Left ventricle myocardium superior (tissue), 1 donor: ENCODE results near the gene SEMA4D. TPM values are rescaled to one million over a fixed set of nuclear protein-coding genes. Genes with fewer than 3 reads are reported as not detected.

Source experiments
- ATAC-seq: fragments of 200-7000 bp; cut with Tn5 transposase; one replicate; pipeline ENCODE4 v1.9.1; 2020; ENCODE audit warnings: mild to moderate bottlenecking, moderate library complexity
- DNase-seq: peaks from one replicate; pipeline ENCODE4 v3.0.0-alpha.2; 2020
- intact Hi-C: fragments of 100-400 bp; cut with micrococcal nuclease; formaldehyde crosslinking; loops from one replicate; pipeline ENCODE4 v1.11.0; 2022
- total RNA-seq: library from RNA; stranded (reverse); fragmentation: NEBNext Ultra II Directional; extraction: Animal tissue kit (Norgen Biotek cat#: 25700); gene quantifications from one replicate; pipeline ENCODE4 v1.2.1, GENCODE V29; 2021
- donor health status: DM: no; HTN: yes; CAD: no; lungs with severe emphysema.

Gene SEMA4D
- total RNA-seq, 1 donor from 2014 or later, result 24.7 TPM

DNA sequence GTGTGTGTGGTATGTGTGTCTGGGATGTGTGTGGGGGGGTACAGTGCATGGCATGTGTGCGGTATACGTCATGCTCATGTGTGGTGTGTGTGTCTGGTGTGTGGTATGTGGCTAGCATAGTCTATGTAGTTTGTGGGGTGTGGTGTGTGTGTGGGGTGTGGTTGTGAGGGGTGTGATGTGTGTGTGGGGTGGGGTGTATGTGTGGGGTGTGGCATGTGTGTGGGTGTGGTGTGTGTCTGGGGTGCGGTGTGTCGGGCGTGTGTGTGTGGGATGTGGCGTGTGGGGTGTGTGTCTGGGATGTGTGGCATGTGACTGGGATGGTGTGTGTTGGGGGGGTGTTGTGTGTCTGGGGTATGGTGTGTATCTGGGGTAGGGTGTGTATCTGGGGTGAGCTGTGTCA, 127.3 kb downstream of the SEMA4D start:
- ATAC-seq (no peak), DNase-seq (no peak)
- intact Hi-C loops, result no loop called here

DNA sequence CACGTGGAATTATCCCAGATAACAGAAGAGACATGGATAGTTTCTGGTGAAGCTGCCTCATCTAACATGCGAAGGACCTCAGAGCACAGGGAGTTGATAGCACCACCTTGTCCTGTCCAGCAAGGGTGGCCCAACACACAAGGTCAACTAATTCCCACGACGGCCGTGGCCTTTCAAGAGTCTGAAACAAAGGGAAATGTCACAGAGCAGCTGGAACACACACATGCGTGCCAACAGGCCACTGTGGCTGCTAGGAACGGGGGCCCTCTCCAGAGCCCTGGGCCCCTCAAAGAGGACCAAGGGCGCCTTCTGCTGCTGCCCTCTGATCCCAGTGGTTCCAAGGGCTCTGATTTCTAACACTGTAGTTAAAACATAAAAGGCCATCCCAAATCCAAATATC, 128.9 kb downstream of the SEMA4D start:
- ATAC-seq (no peak), DNase-seq (no peak)
- intact Hi-C loops, result no loop called here

- intact Hi-C loops, result no loop called here
- no peak for DNase-seq
- no peak for ATAC-seq
These were observed 129.4 kb downstream of the SEMA4D start for GRCh38 chr9:89368550-89368949.

DNA sequence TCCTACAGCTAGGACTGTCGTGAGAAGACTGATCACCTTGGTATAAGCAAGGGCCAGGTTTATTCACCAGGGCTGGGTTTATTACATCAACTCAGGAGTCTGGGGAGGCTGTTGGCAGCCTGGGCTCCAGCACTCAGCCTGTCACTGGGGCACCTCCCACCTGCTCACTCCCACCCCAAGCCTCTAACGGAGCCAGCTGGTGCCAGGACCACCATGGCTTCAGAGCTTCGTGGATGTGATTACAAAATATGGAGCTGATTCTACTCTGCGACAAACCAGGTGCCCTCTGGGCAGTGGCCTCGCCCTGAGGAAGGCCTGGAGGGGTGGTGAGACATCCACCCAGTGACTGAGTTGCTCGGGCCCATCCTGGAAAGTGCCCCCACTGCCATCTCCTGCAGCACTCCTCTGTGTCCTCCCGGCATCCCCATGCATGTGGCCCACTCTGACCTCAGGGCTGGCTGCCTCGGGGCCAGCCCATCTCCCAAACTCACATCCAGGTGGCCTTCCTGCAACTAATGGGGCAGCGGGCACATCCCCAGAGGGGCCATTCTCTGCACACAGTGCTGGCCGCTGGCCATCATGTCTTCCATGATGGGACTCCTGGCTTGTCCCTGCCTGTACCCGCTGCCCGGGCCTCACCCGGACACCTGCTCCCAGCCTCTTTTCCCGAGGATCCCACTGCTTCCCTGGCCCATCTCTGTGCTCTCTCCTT, 130.0 kb downstream of the SEMA4D start:
- DNase-seq, result peak; percentile 15
- intact Hi-C loops, result no loop called here
- no peak for ATAC-seq

GRCh38 chr9:89367281-89367680, 130.6 kb downstream of the SEMA4D start:
- DNase-seq (peak; percentile 12), ATAC-seq (no peak)
- intact Hi-C loops, result no loop called here

DNA sequence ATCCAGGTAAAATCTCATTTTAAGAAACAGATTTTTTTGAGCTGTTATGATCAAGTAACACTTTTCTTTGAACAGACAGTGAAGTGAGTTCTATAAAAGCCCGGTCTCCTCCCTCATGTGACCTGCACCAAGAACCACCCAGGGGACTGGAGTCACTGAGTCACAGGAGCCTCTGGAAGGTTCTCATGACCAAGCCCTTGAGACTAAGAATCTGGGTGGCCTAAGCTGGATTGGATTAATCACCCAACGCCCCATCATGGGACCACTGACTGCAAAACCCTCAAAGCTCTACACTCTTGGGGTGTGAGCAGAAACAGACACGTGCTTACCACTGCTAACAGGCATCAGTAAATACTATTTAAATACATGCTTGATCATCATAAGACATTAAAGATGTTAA, 131.2 kb downstream of the SEMA4D start:
- intact Hi-C loops, result no loop called here
- no peak for ATAC-seq
- no peak for DNase-seq

- intact Hi-C loops, result no loop called here
- ATAC-seq (no peak), DNase-seq (no peak)
These were observed 132.4 kb downstream of the SEMA4D start for GRCh38 chr9:89365532-89365912.

DNA sequence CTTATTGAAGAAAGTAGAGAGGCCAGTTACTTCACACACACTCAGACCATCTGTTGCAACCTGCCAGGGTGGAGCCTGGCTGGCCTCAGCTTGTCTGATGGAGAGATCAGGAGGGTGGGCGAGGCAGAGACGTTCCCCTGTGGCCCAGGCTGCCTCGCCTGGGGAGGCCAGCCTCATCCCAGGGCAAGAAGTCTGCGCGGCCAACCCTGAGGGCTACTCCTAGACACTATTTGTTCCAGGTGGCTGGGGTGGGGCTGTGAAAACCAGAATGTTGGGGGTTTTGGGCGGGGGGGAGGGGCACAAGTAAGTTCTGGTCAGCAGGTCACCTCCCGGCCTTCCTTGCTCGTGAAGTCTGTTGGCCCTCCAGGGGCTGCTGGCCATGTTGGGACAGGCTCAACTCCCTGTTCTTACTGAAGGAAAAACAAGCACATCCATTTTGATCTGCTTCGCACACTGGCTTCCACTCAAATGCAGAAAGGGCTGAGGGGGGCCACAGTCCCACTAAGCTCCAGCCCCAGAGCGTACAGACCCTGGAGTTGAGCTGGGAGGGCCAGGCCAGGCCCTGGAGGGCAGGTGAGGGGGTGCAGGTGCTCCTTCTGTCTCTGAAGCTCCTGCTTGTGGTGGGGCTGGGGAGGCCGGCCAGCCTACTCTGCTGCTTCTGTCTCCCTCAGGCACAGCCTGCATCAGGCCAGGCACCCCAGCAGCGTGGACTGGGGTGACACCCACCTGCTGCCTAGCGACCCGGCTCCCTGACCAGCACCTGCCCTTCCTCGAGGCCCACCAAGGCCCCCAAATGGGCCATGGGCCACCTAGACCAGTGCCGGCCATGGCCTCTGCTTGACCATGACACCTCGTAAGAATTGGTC, 133.0 kb downstream of the SEMA4D start:
- intact Hi-C loops, result no loop called here
- no peak for ATAC-seq
- DNase-seq, result peak; percentile 22

- intact Hi-C loops, result no loop called here
- DNase-seq, result peak; percentile 8
- no peak for ATAC-seq
These were observed 133.8 kb downstream of the SEMA4D start for GRCh38 chr9:89363921-89364665.

- intact Hi-C loops, result no loop called here
- ATAC-seq (no peak), DNase-seq (no peak)
These were observed 134.6 kb downstream of the SEMA4D start for GRCh38 chr9:89363311-89363670.

DNA sequence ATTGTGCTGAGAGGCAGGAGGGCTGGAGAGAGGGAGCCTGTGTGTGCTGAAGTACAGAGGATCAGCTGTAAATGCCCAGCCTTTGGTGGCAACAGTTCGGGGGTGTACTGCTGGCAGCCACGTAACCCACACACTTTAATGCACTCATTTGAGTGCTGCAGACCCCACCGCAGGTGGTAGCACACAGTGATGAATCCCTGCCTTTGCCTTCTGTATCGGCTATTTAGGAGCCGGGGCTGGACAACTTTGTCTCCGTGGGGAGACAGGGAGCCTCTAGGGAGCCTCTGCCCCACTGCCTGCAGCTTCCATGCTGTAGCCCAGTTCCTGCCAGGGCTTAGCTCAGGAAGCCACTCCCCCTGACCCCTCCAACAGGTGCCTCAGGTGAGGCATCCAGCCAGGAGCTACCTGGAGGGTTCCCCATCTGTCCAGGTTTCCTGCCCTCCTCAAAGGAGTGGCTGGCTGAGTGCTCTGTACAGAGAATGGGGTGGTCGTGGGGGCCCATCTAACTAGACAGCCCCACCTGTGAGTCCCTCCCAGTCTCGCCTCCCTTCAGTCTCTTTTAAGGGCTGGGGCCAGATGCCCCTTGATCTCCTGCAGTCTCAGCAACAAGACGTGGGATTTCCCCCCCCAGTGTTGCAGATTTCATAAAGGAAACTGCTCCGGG, 135.1 kb downstream of the SEMA4D start:
- intact Hi-C loops, result no loop called here
- ATAC-seq (no peak), DNase-seq (no peak)

GRCh38 chr9:89361816-89362646, 135.9 kb downstream of the SEMA4D start:
- intact Hi-C loops, result no loop called here
- DNase-seq, result no peak
- ATAC-seq, result no peak

GRCh38 chr9:89361031-89361430, 136.9 kb downstream of the SEMA4D start:
- intact Hi-C loops, result no loop called here
- DNase-seq, result no peak
- no peak for ATAC-seq

DNA sequence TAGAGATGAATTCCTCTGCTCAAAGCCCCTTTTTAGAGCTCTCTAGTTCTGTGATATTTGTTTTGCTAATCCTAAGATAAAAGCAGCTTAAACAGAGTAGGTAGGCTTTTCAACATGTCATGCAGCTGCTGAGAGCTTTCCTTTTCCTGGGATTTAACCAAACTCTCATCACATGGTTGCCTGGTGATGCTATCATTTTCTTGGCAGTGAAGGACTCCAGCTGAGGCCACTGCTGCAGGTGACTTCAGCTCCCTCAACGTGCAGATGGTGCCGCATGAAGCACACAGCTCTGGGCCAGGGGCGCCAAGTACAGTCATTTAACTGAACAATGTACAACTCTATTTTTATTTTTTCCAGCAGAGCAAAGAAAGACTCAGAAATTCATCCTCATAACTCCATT, 137.4 kb downstream of the SEMA4D start:
- ATAC-seq (peak; percentile 31), DNase-seq (no peak)
- intact Hi-C loops, result no loop called here

DNA sequence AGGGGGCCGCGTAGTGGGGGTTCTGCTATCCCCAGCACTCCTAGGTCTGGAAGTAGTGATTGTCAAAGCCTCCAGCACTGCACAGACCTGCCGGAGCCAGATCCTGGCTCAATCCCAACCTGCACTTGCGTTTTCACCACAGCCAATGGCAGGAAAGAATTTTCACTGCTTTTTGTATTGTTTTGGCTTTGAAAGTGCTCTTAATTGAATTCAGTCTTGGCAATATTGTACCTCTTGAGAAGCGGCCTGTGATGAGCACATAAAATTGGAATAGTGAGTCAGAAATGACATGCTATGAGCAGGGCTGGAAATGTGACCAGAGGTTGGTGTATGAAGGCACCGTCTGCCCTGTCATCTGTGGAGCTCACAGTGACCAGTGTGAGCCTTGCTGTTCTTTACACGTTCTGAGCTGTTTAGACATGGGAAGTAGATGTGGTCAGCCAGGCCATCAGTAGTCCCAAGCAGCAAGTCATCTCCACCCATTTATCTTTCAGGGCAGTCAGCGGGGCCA, 138.1 kb downstream of the SEMA4D start:
- DNase-seq (no peak), ATAC-seq (peak; percentile 51)
- intact Hi-C loops, result no loop called here

DNA sequence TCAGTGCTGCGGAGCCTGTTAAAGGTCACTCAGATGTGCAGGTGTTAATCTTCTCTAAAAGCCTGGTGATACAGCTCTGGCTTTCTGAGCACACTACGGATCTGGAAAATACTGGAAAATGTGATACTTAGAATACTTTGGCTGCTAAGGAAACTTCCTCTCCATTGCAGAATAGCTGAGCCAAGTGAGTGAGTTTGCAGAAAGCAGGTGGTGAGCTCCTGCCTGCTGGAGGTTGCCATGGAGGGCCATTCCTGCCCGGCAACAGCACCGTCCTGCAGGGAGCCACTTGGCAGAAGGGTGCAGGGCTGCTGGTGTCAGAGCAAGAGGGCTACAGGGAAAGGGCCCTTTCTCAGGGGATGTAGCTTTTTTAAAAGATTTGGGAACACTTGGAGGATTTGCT, 138.9 kb downstream of the SEMA4D start:
- intact Hi-C loops, result no loop called here
- DNase-seq (peak; percentile 51), ATAC-seq (peak; percentile 73)

- DNase-seq (no peak), ATAC-seq (no peak)
- intact Hi-C loops, result no loop called here
These were observed 139.5 kb downstream of the SEMA4D start for GRCh38 chr9:89358376-89358916.
